Peyer's patch (tissue), 4 donors: Measurements from ENCODE around the gene MYORG.

ENCODE experiments used
- POLR2A ChIP-seq, 2 donors: fragments of 450-650 bp; IDR thresholded peaks; one replicate each; pipeline ENCODE4 v1.5.1; 2017; ENCODE audit warnings: antibody characterized with exemption in 2 of 2, mild to moderate bottlenecking in 2 of 2, moderate library complexity in 2 of 2
- TF ChIP-seq, protein P1 (sequence below), 6 experiments: fragments of 450-650 bp in 4 of 6; fragments of 200-600 bp in 2 of 6; sonication (generic) in 1 of 6; IDR thresholded peaks; one replicate each; pipeline ENCODE4 v1.5.1; 2017 to 2019; ENCODE audit warnings: antibody characterized with exemption in 6 of 6, mild to moderate bottlenecking in 3 of 6, moderate library complexity in 1 of 6

DNA sequence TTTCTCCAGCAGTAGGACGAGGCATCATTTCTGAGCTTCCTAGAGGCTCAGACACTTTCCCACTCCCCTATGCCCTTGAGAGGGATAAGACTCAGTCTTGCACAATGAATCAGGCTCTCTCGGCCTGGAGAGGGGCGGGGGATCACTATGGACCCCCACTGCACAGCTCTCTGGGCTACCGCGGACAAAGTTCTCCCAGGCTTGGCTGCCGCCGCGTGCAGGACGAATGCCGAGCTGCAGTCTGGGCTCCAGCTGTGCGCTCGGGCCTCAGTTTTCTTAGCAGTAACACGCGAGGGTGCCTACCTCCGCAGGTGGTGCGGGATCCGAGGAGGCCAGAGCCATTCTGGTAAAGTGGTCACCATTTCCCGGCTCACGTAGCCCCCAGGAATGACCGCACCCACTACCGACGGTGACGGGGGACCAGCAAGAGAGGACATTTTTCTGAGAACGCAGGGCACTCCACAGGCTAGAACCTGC lies 3.4 kb upstream of the MYORG start:
- TF ChIP-seq, protein P1, sequence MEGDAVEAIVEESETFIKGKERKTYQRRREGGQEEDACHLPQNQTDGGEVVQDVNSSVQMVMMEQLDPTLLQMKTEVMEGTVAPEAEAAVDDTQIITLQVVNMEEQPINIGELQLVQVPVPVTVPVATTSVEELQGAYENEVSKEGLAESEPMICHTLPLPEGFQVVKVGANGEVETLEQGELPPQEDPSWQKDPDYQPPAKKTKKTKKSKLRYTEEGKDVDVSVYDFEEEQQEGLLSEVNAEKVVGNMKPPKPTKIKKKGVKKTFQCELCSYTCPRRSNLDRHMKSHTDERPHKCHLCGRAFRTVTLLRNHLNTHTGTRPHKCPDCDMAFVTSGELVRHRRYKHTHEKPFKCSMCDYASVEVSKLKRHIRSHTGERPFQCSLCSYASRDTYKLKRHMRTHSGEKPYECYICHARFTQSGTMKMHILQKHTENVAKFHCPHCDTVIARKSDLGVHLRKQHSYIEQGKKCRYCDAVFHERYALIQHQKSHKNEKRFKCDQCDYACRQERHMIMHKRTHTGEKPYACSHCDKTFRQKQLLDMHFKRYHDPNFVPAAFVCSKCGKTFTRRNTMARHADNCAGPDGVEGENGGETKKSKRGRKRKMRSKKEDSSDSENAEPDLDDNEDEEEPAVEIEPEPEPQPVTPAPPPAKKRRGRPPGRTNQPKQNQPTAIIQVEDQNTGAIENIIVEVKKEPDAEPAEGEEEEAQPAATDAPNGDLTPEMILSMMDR (IDR thresholded peaks at IDR 0.05) = no peak
- no peak for TF ChIP-seq POLR2A (IDR thresholded peaks at IDR 0.05)
